Measurements from ENCODE around the gene STK32B. TPM values are rescaled to one million over a fixed set of nuclear protein-coding genes. Genes with fewer than 3 reads are reported as not detected.

STK32B gene
- total and polyA plus RNA-seq, 9 donors: 3.8 to 12.5 (median 5.8) TPM

GRCh38 chr4:5133201-5133600, 81.9 kb downstream of the STK32B start:
- no peaks in the 10 kb centered on the region for H3K36me3 ChIP-seq (ENCODE audit: control insufficient read depth, insufficient read depth, low read length)
- no peaks in the 10 kb centered on the region for H3K27me3 ChIP-seq (ENCODE audit: control insufficient read depth, insufficient read depth, low read length)
- H3K4me3 ChIP-seq (ENCODE audit: low read length): no peak overlapping the region
- no peaks in the 10 kb centered on the region for H3K4me1 ChIP-seq (ENCODE audit: control insufficient read depth, insufficient read depth, low read length)
- no peak for DNase-seq
- H3K27ac ChIP-seq (ENCODE audit: low read length): no peak overlapping the region
- no peaks in the 10 kb centered on the region for H3K9me3 ChIP-seq (replicated peaks; ENCODE audit: control insufficient read depth, low read depth, low read length)
- no CpG with 5 or more reads among the region's 2 CpGs for WGBS (ENCODE audit: insufficient coverage)

GRCh38 chr4:5133933-5134594, 82.8 kb downstream of the STK32B start:
- H3K36me3 ChIP-seq (ENCODE audit: control insufficient read depth, insufficient read depth, low read length): no peaks in the 10 kb centered on the region
- H3K27me3 ChIP-seq (ENCODE audit: control insufficient read depth, insufficient read depth, low read length): no peaks in the 10 kb centered on the region
- no peak for DNase-seq
- H3K4me3 ChIP-seq (ENCODE audit: low read length): no peak overlapping the region
- H3K4me1 ChIP-seq (ENCODE audit: control insufficient read depth, insufficient read depth, low read length): no peaks in the 10 kb centered on the region
- H3K27ac ChIP-seq (ENCODE audit: low read length): no peak overlapping the region
- 63% methylated on average over 3 of the region's 4 CpGs for WGBS (ENCODE audit: insufficient coverage)
- no peaks in the 10 kb centered on the region for H3K9me3 ChIP-seq (replicated peaks; ENCODE audit: control insufficient read depth, low read depth, low read length)

- Histone ChIP-seq H3K27ac (ENCODE audit: low read length) (no peak overlapping the region), H3K9me3 (replicated peaks; ENCODE audit: control insufficient read depth, low read depth, low read length) (no peaks in the 10 kb centered on the region), H3K4me1 (ENCODE audit: control insufficient read depth, insufficient read depth, low read length) (no peaks in the 10 kb centered on the region), H3K4me3 (ENCODE audit: low read length) (no peak overlapping the region), H3K36me3 (ENCODE audit: control insufficient read depth, insufficient read depth, low read length) (no peaks in the 10 kb centered on the region), H3K27me3 (ENCODE audit: control insufficient read depth, insufficient read depth, low read length) (no peaks in the 10 kb centered on the region)
- DNase-seq: no peak
- WGBS (ENCODE audit: insufficient coverage): 92% methylated on average over 2 of the region's 4 CpGs
These were observed 83.3 kb downstream of the STK32B start for GRCh38 chr4:5134620-5135019.

GRCh38 chr4:5137226-5137625, 85.9 kb downstream of the STK32B start:
- no peaks in the 10 kb centered on the region for H3K27me3 ChIP-seq (ENCODE audit: control insufficient read depth, insufficient read depth, low read length)
- no peaks in the 10 kb centered on the region for H3K36me3 ChIP-seq (ENCODE audit: control insufficient read depth, insufficient read depth, low read length)
- H3K9me3 ChIP-seq (replicated peaks; ENCODE audit: control insufficient read depth, low read depth, low read length): no peaks in the 10 kb centered on the region
- DNase-seq: no peak
- WGBS (ENCODE audit: insufficient coverage): no CpG with 5 or more reads among the region's 2 CpGs
- H3K4me3 ChIP-seq (ENCODE audit: low read length): no peak overlapping the region
- H3K27ac ChIP-seq (ENCODE audit: low read length): no peak overlapping the region
- no peaks in the 10 kb centered on the region for H3K4me1 ChIP-seq (ENCODE audit: control insufficient read depth, insufficient read depth, low read length)

- Histone ChIP-seq H3K4me1 (ENCODE audit: control insufficient read depth, insufficient read depth, low read length) (no peaks in the 10 kb centered on the region), H3K9me3 (replicated peaks; ENCODE audit: control insufficient read depth, low read depth, low read length) (no peaks in the 10 kb centered on the region), H3K27me3 (ENCODE audit: control insufficient read depth, insufficient read depth, low read length) (no peaks in the 10 kb centered on the region), H3K4me3 (ENCODE audit: low read length) (no peak overlapping the region), H3K36me3 (ENCODE audit: control insufficient read depth, insufficient read depth, low read length) (no peaks in the 10 kb centered on the region), H3K27ac (ENCODE audit: low read length) (no peak overlapping the region)
- no peak for DNase-seq
- 78% methylated on average over 2 of the region's 9 CpGs for WGBS (ENCODE audit: insufficient coverage)
These were observed 86.6 kb downstream of the STK32B start for GRCh38 chr4:5137927-5138326.

GRCh38 chr4:5138389-5138788, 87.1 kb downstream of the STK32B start:
- H3K4me3 ChIP-seq (ENCODE audit: low read length): no peak overlapping the region
- no peaks in the 10 kb centered on the region for H3K4me1 ChIP-seq (ENCODE audit: control insufficient read depth, insufficient read depth, low read length)
- no peak for DNase-seq
- H3K36me3 ChIP-seq (ENCODE audit: control insufficient read depth, insufficient read depth, low read length): no peaks in the 10 kb centered on the region
- H3K27me3 ChIP-seq (ENCODE audit: control insufficient read depth, insufficient read depth, low read length): no peaks in the 10 kb centered on the region
- 87% methylated on average over 3 of the region's 3 CpGs for WGBS (ENCODE audit: insufficient coverage)
- H3K9me3 ChIP-seq (replicated peaks; ENCODE audit: control insufficient read depth, low read depth, low read length): no peaks in the 10 kb centered on the region
- no peak overlapping the region for H3K27ac ChIP-seq (ENCODE audit: low read length)

- H3K4me3 ChIP-seq (ENCODE audit: low read length): no peak overlapping the region
- H3K27me3 ChIP-seq (ENCODE audit: control insufficient read depth, insufficient read depth, low read length): no peaks in the 10 kb centered on the region
- 65% methylated on average over 2 of the region's 2 CpGs for WGBS (ENCODE audit: insufficient coverage)
- no peaks in the 10 kb centered on the region for H3K4me1 ChIP-seq (ENCODE audit: control insufficient read depth, insufficient read depth, low read length)
- no peak overlapping the region for H3K27ac ChIP-seq (ENCODE audit: low read length)
- no peaks in the 10 kb centered on the region for H3K9me3 ChIP-seq (replicated peaks; ENCODE audit: control insufficient read depth, low read depth, low read length)
- DNase-seq: no peak
- no peaks in the 10 kb centered on the region for H3K36me3 ChIP-seq (ENCODE audit: control insufficient read depth, insufficient read depth, low read length)
These were observed 87.9 kb downstream of the STK32B start for GRCh38 chr4:5139141-5139540.

GRCh38 chr4:5141802-5142201, 90.5 kb downstream of the STK32B start:
- Histone ChIP-seq H3K4me1 (ENCODE audit: control insufficient read depth, insufficient read depth, low read length) (no peaks in the 10 kb centered on the region), H3K36me3 (ENCODE audit: control insufficient read depth, insufficient read depth, low read length) (no peaks in the 10 kb centered on the region), H3K4me3 (ENCODE audit: low read length) (no peak overlapping the region), H3K27ac (ENCODE audit: low read length) (no peak overlapping the region), H3K9me3 (replicated peaks; ENCODE audit: control insufficient read depth, low read depth, low read length) (no peaks in the 10 kb centered on the region), H3K27me3 (ENCODE audit: control insufficient read depth, insufficient read depth, low read length) (no peaks in the 10 kb centered on the region)
- DNase-seq: no peak
- WGBS (ENCODE audit: insufficient coverage): no CpG with 5 or more reads among the region's 4 CpGs

GRCh38 chr4:5142726-5143125, 91.4 kb downstream of the STK32B start:
- 85% methylated on average over 3 of the region's 3 CpGs for WGBS (ENCODE audit: insufficient coverage)
- Histone ChIP-seq H3K9me3 (replicated peaks; ENCODE audit: control insufficient read depth, low read depth, low read length) (no peaks in the 10 kb centered on the region), H3K4me3 (ENCODE audit: low read length) (no peak overlapping the region), H3K27me3 (ENCODE audit: control insufficient read depth, insufficient read depth, low read length) (no peaks in the 10 kb centered on the region), H3K27ac (ENCODE audit: low read length) (no peak overlapping the region), H3K4me1 (ENCODE audit: control insufficient read depth, insufficient read depth, low read length) (no peaks in the 10 kb centered on the region), H3K36me3 (ENCODE audit: control insufficient read depth, insufficient read depth, low read length) (no peaks in the 10 kb centered on the region)
- DNase-seq: peak; percentile 58

- no peak for DNase-seq
- no peaks in the 10 kb centered on the region for H3K27me3 ChIP-seq (ENCODE audit: control insufficient read depth, insufficient read depth, low read length)
- no peak overlapping the region for H3K27ac ChIP-seq (ENCODE audit: low read length)
- no peaks in the 10 kb centered on the region for H3K4me1 ChIP-seq (ENCODE audit: control insufficient read depth, insufficient read depth, low read length)
- no peaks in the 10 kb centered on the region for H3K9me3 ChIP-seq (replicated peaks; ENCODE audit: control insufficient read depth, low read depth, low read length)
- H3K36me3 ChIP-seq (ENCODE audit: control insufficient read depth, insufficient read depth, low read length): no peaks in the 10 kb centered on the region
- H3K4me3 ChIP-seq (ENCODE audit: low read length): no peak overlapping the region
- WGBS (ENCODE audit: insufficient coverage): 87% methylated on average over 1 of the region's 3 CpGs
These were observed 92.1 kb downstream of the STK32B start for GRCh38 chr4:5143306-5143861.

- no peaks in the 10 kb centered on the region for H3K4me1 ChIP-seq (ENCODE audit: control insufficient read depth, insufficient read depth, low read length)
- H3K27me3 ChIP-seq (ENCODE audit: control insufficient read depth, insufficient read depth, low read length): no peaks in the 10 kb centered on the region
- DNase-seq: no peak
- no peaks in the 10 kb centered on the region for H3K9me3 ChIP-seq (replicated peaks; ENCODE audit: control insufficient read depth, low read depth, low read length)
- no CpG with 5 or more reads among the region's 4 CpGs for WGBS (ENCODE audit: insufficient coverage)
- no peak overlapping the region for H3K27ac ChIP-seq (ENCODE audit: low read length)
- no peak overlapping the region for H3K4me3 ChIP-seq (ENCODE audit: low read length)
- no peaks in the 10 kb centered on the region for H3K36me3 ChIP-seq (ENCODE audit: control insufficient read depth, insufficient read depth, low read length)
These were observed 92.7 kb downstream of the STK32B start for GRCh38 chr4:5143940-5144339.

All from muscle of leg (tissue), 11 donors.